Measurements from ENCODE around the gene NLRC5.
"Not testable (repeated sequence)": the region's sequence is repeated elsewhere in the genome, so short reads cannot be mapped to it uniquely, and the experiment has no call there.

NLRC5 gene

GRCh38 chr16:57005597-57005996 lies 16.2 kb downstream of the NLRC5 start:
- not testable (repeated sequence) for H2AFZ ChIP-seq (ENCODE audit: low read length); H3K4me2 ChIP-seq (ENCODE audit: insufficient read depth, low read length, poor library complexity, severe bottlenecking); H2BK5ac ChIP-seq (ENCODE audit: low read length); H3K4me1 ChIP-seq (ENCODE audit: control insufficient read depth in 2 of 2, insufficient read depth in 1 of 2, low read depth in 1 of 2, low read length in 2 of 2); H3K36me3 ChIP-seq (replicated peaks in 1 of 2; ENCODE audit: control insufficient read depth in 2 of 2, insufficient read depth in 2 of 2, low read length in 2 of 2); H3K14ac ChIP-seq (ENCODE audit: low read length); H3K18ac ChIP-seq (ENCODE audit: low read length); H3K4ac ChIP-seq (ENCODE audit: low read length); H3K79me1 ChIP-seq (ENCODE audit: low read depth, low read length); H3K27ac ChIP-seq (replicated peaks; ENCODE audit: low read length); H3K4me3 ChIP-seq (ENCODE audit: low read length in 2 of 2); H3K9ac ChIP-seq (ENCODE audit: low read depth, low read length, poor library complexity); H2AK5ac ChIP-seq (ENCODE audit: low read depth, low read length); H2BK12ac ChIP-seq (ENCODE audit: low read length); H3K23ac ChIP-seq (ENCODE audit: low read depth, low read length, poor library complexity); H4K91ac ChIP-seq (ENCODE audit: low read depth, low read length, poor library complexity); DNase-seq (ENCODE audit: low spot score); H2BK15ac ChIP-seq (ENCODE audit: low read length); H3K9me3 ChIP-seq (replicated peaks in 1 of 2; ENCODE audit: control insufficient read depth in 2 of 2, insufficient read depth in 1 of 2, low read depth in 1 of 2, low read length in 2 of 2); H4K8ac ChIP-seq (ENCODE audit: low read depth, low read length); H2BK120ac ChIP-seq (ENCODE audit: low read depth, low read length)
- WGBS, 2 donors (ENCODE audit: extremely low coverage in 2 of 2, insufficient read length in 2 of 2, insufficient replicate concordance in 1 of 2): no CpG with 5 or more reads among the region's 2 CpGs
- peaks cover 0 to 14% (median 0%) of the 10 kb centered on the region in 3 experiments for H3K27me3 ChIP-seq (ENCODE audit: control insufficient read depth in 3 of 3, insufficient read depth in 3 of 3, low read depth in 1 of 3, low read length in 3 of 3)

GRCh38 chr16:57007050-57007449 lies 17.7 kb downstream of the NLRC5 start:
- Histone ChIP-seq H3K27ac (replicated peaks; ENCODE audit: low read length) (no peak overlapping the region), H3K4me2 (ENCODE audit: insufficient read depth, low read length, poor library complexity, severe bottlenecking) (no peak overlapping the region), H3K4ac (ENCODE audit: low read length) (no peak overlapping the region), H2BK120ac (ENCODE audit: low read depth, low read length) (no peak overlapping the region), H3K18ac (ENCODE audit: low read length) (no peak overlapping the region), H2AFZ (ENCODE audit: low read length) (no peak overlapping the region), H3K27me3 (ENCODE audit: control insufficient read depth in 3 of 3, insufficient read depth in 3 of 3, low read depth in 1 of 3, low read length in 3 of 3) (peaks cover 0 to 14% (median 0%) of the 10 kb centered on the region in 3 experiments), H2BK15ac (ENCODE audit: low read length) (no peak overlapping the region), H4K91ac (ENCODE audit: low read depth, low read length, poor library complexity) (no peak overlapping the region), H3K23ac (ENCODE audit: low read depth, low read length, poor library complexity) (no peak overlapping the region), H3K9ac (ENCODE audit: low read depth, low read length, poor library complexity) (no peak overlapping the region), H3K36me3 (replicated peaks in 1 of 2; ENCODE audit: control insufficient read depth in 2 of 2, insufficient read depth in 2 of 2, low read length in 2 of 2) (no peaks in the 10 kb centered on the region), H2BK5ac (ENCODE audit: low read length) (no peak overlapping the region), H2AK5ac (ENCODE audit: low read depth, low read length) (no peak overlapping the region), H3K79me1 (ENCODE audit: low read depth, low read length) (no peaks in the 10 kb centered on the region), H3K9me3 (replicated peaks in 1 of 2; ENCODE audit: control insufficient read depth in 2 of 2, insufficient read depth in 1 of 2, low read depth in 1 of 2, low read length in 2 of 2) (no peaks in the 10 kb centered on the region), H3K4me1 (ENCODE audit: control insufficient read depth in 2 of 2, insufficient read depth in 1 of 2, low read depth in 1 of 2, low read length in 2 of 2) (peaks cover 0 to 6% of the 10 kb centered on the region in 2 donors), H2BK12ac (ENCODE audit: low read length) (no peak overlapping the region), H3K14ac (ENCODE audit: low read length) (no peak overlapping the region), H3K4me3 (ENCODE audit: low read length in 2 of 2) (no peak overlapping the region), H4K8ac (ENCODE audit: low read depth, low read length) (no peak overlapping the region)
- no CpG with 5 or more reads among the region's 5 CpGs for WGBS, 2 donors (ENCODE audit: extremely low coverage in 2 of 2, insufficient read length in 2 of 2, insufficient replicate concordance in 1 of 2)
- DNase-seq (ENCODE audit: low spot score): no peak

GRCh38 chr16:57007530-57007929 lies 18.2 kb downstream of the NLRC5 start:
- no peak overlapping the region for H3K27ac ChIP-seq (replicated peaks; ENCODE audit: low read length)
- H3K9me3 ChIP-seq (replicated peaks in 1 of 2; ENCODE audit: control insufficient read depth in 2 of 2, insufficient read depth in 1 of 2, low read depth in 1 of 2, low read length in 2 of 2): no peaks in the 10 kb centered on the region
- no peak overlapping the region for H2AK5ac ChIP-seq (ENCODE audit: low read depth, low read length)
- H4K91ac ChIP-seq (ENCODE audit: low read depth, low read length, poor library complexity): no peak overlapping the region
- H2BK5ac ChIP-seq (ENCODE audit: low read length): no peak overlapping the region
- no peaks in the 10 kb centered on the region for H3K36me3 ChIP-seq (replicated peaks in 1 of 2; ENCODE audit: control insufficient read depth in 2 of 2, insufficient read depth in 2 of 2, low read length in 2 of 2)
- no peak overlapping the region for H3K14ac ChIP-seq (ENCODE audit: low read length)
- no peak overlapping the region for H3K9ac ChIP-seq (ENCODE audit: low read depth, low read length, poor library complexity)
- H3K27me3 ChIP-seq (ENCODE audit: control insufficient read depth in 3 of 3, insufficient read depth in 3 of 3, low read depth in 1 of 3, low read length in 3 of 3): peaks cover 0 to 14% (median 0%) of the 10 kb centered on the region in 3 experiments
- H3K4me1 ChIP-seq (ENCODE audit: control insufficient read depth in 2 of 2, insufficient read depth in 1 of 2, low read depth in 1 of 2, low read length in 2 of 2): peaks cover 0 to 6% of the 10 kb centered on the region in 2 donors
- H3K4me2 ChIP-seq (ENCODE audit: insufficient read depth, low read length, poor library complexity, severe bottlenecking): no peak overlapping the region
- no peak overlapping the region for H2BK12ac ChIP-seq (ENCODE audit: low read length)
- H3K4me3 ChIP-seq (ENCODE audit: low read length in 2 of 2): no peak overlapping the region
- no CpG with 5 or more reads among the region's 3 CpGs for WGBS, 2 donors (ENCODE audit: extremely low coverage in 2 of 2, insufficient read length in 2 of 2, insufficient replicate concordance in 1 of 2)
- H3K4ac ChIP-seq (ENCODE audit: low read length): no peak overlapping the region
- no peak overlapping the region for H3K23ac ChIP-seq (ENCODE audit: low read depth, low read length, poor library complexity)
- H2BK120ac ChIP-seq (ENCODE audit: low read depth, low read length): no peak overlapping the region
- no peak for DNase-seq (ENCODE audit: low spot score)
- no peak overlapping the region for H2AFZ ChIP-seq (ENCODE audit: low read length)
- no peak overlapping the region for H3K18ac ChIP-seq (ENCODE audit: low read length)
- no peak overlapping the region for H2BK15ac ChIP-seq (ENCODE audit: low read length)
- H3K79me1 ChIP-seq (ENCODE audit: low read depth, low read length): no peaks in the 10 kb centered on the region
- H4K8ac ChIP-seq (ENCODE audit: low read depth, low read length): no peak overlapping the region

- 100% methylated on average over 1 of the region's 1 CpG; no CpG with 5 or more reads in 1 of the 2 donors for WGBS, 2 donors (ENCODE audit: extremely low coverage in 2 of 2, insufficient read length in 2 of 2, insufficient replicate concordance in 1 of 2)
- Histone ChIP-seq H3K4me2 (ENCODE audit: insufficient read depth, low read length, poor library complexity, severe bottlenecking) (no peak overlapping the region), H3K4me3 (ENCODE audit: low read length in 2 of 2) (no peak overlapping the region)
These were observed 19.1 kb downstream of the NLRC5 start for GRCh38 chr16:57008440-57008839.

More at GRCh38 chr16:57008440-57008839, 19.1 kb downstream of the NLRC5 start:
- H2BK5ac ChIP-seq (ENCODE audit: low read length): no peak overlapping the region
- no peak overlapping the region for H4K8ac ChIP-seq (ENCODE audit: low read depth, low read length)
- no peak overlapping the region for H2BK12ac ChIP-seq (ENCODE audit: low read length)
- H3K14ac ChIP-seq (ENCODE audit: low read length): no peak overlapping the region
- no peak overlapping the region for H2BK15ac ChIP-seq (ENCODE audit: low read length)
- H4K91ac ChIP-seq (ENCODE audit: low read depth, low read length, poor library complexity): no peak overlapping the region
- no peak overlapping the region for H3K27ac ChIP-seq (replicated peaks; ENCODE audit: low read length)
- H3K4ac ChIP-seq (ENCODE audit: low read length): no peak overlapping the region
- peaks cover 0 to 14% (median 0%) of the 10 kb centered on the region in 3 experiments for H3K27me3 ChIP-seq (ENCODE audit: control insufficient read depth in 3 of 3, insufficient read depth in 3 of 3, low read depth in 1 of 3, low read length in 3 of 3)
- H3K79me1 ChIP-seq (ENCODE audit: low read depth, low read length): no peaks in the 10 kb centered on the region
- H2AK5ac ChIP-seq (ENCODE audit: low read depth, low read length): no peak overlapping the region
- no peaks in the 10 kb centered on the region for H3K36me3 ChIP-seq (replicated peaks in 1 of 2; ENCODE audit: control insufficient read depth in 2 of 2, insufficient read depth in 2 of 2, low read length in 2 of 2)
- no peak overlapping the region for H3K9ac ChIP-seq (ENCODE audit: low read depth, low read length, poor library complexity)
- no peaks in the 10 kb centered on the region for H3K9me3 ChIP-seq (replicated peaks in 1 of 2; ENCODE audit: control insufficient read depth in 2 of 2, insufficient read depth in 1 of 2, low read depth in 1 of 2, low read length in 2 of 2)
- DNase-seq (ENCODE audit: low spot score): no peak
- H2BK120ac ChIP-seq (ENCODE audit: low read depth, low read length): no peak overlapping the region
- no peak overlapping the region for H3K23ac ChIP-seq (ENCODE audit: low read depth, low read length, poor library complexity)
- no peak overlapping the region for H3K18ac ChIP-seq (ENCODE audit: low read length)
- peaks cover 0 to 6% of the 10 kb centered on the region in 2 donors for H3K4me1 ChIP-seq (ENCODE audit: control insufficient read depth in 2 of 2, insufficient read depth in 1 of 2, low read depth in 1 of 2, low read length in 2 of 2)
- H2AFZ ChIP-seq (ENCODE audit: low read length): no peak overlapping the region
